CD14-positive monocyte (primary cell): Measurements from ENCODE around the gene AFF3. TPM values are rescaled to one million over a fixed set of nuclear protein-coding genes. Genes with fewer than 3 reads are reported as not detected.
A peak's percentile ranks its signal among the peaks of the same experiment; 100 is the strongest.

Source experiments
- DNase-seq, 3 donors: peaks; one replicate each; pipeline ENCODE4 v3.0.0-alpha.2; 2011 to 2022
- H2AFZ ChIP-seq: 2 replicates; pipeline ENCODE4 v1.6.0; 2012; ENCODE audit warnings: mild to moderate bottlenecking, low read depth, low read length, inconsistent platforms; ENCODE audit not compliant: insufficient read depth, poor library complexity, severe bottlenecking
- H3K27ac ChIP-seq, 2 donors: 1 replicate in 1 of 2; 2 replicates in 1 of 2; pipeline ENCODE4 v1.5.1; 2012 to 2013; ENCODE audit warnings: low read length in 2 of 2, control low read depth in 1 of 2, inconsistent platforms in 1 of 2, low read depth in 1 of 2, mild to moderate bottlenecking in 1 of 2
- H3K27me3 ChIP-seq, 2 donors: one replicate each; pipeline versions ENCODE4 v1.6.0 to v1.6.1; 2011 to 2013; ENCODE audit warnings: low read length in 2 of 2; ENCODE audit not compliant: control insufficient read depth in 2 of 2, insufficient read depth in 2 of 2
- H3K36me3 ChIP-seq, 2 donors: replicated peaks in 1 of 2; 1 replicate in 1 of 2; 2 replicates in 1 of 2; pipeline versions ENCODE4 v1.5.1 to v1.6.1; 2012 to 2013; ENCODE audit warnings: low read length in 2 of 2, control low read depth in 1 of 2, inconsistent platforms in 1 of 2, mild to moderate bottlenecking in 1 of 2; ENCODE audit not compliant: insufficient read depth in 2 of 2, control insufficient read depth in 1 of 2
- H3K4me1 ChIP-seq, 2 donors: 1 replicate in 1 of 2; 2 replicates in 1 of 2; pipeline versions ENCODE4 v1.5.1 to v1.6.1; 2012 to 2013; ENCODE audit warnings: low read length in 2 of 2, control low read depth in 1 of 2, inconsistent platforms in 1 of 2, mild to moderate bottlenecking in 1 of 2, moderate library complexity in 1 of 2; ENCODE audit not compliant: insufficient read depth in 2 of 2, control insufficient read depth in 1 of 2
- H3K4me2 ChIP-seq: replicated peaks from 2 replicates; pipeline ENCODE3; 2012; ENCODE audit warnings: low read length, moderate library complexity, mild to moderate bottlenecking; ENCODE audit not compliant: poor library complexity, severe bottlenecking; ENCODE audit errors: extremely low read depth
- H3K4me3 ChIP-seq, 3 experiments: fragments of 200-600 bp in 1 of 3; sonication (generic) in 1 of 3; replicated peaks in 1 of 3; 1 replicate in 2 of 3; 2 replicates in 1 of 3; pipeline ENCODE4 v1.5.1; 2011 to 2013; ENCODE audit warnings: low read length in 3 of 3, mild to moderate bottlenecking in 3 of 3, control low read depth in 2 of 3, low read depth in 2 of 3, inconsistent platforms in 1 of 3, moderate library complexity in 1 of 3
- H3K79me2 ChIP-seq: 2 replicates; pipeline ENCODE4 v1.6.0; 2012; ENCODE audit warnings: mild to moderate bottlenecking, control low read depth, inconsistent platforms, low read length, moderate library complexity; ENCODE audit not compliant: insufficient read depth
- H3K9ac ChIP-seq: 2 replicates; pipeline ENCODE4 v1.6.0; 2017; ENCODE audit warnings: low read length, mild to moderate bottlenecking; ENCODE audit not compliant: insufficient read depth, poor library complexity, severe bottlenecking
- H3K9me3 ChIP-seq, 2 donors: replicated peaks in 1 of 2; 1 replicate in 1 of 2; 2 replicates in 1 of 2; pipeline versions ENCODE4 v1.5.1 to v1.6.1; 2012 to 2013; ENCODE audit warnings: low read length in 2 of 2, control low read depth in 1 of 2; ENCODE audit not compliant: control insufficient read depth in 1 of 2, insufficient read depth in 1 of 2
- H4K20me1 ChIP-seq: 2 replicates; pipeline ENCODE4 v1.6.0; 2012; ENCODE audit warnings: mild to moderate bottlenecking, low read length, control low read depth, moderate library complexity; ENCODE audit not compliant: insufficient read depth
- H3K27ac Mint-ChIP-seq, 7 donors: one replicate each; pipeline ENCODE4 v1.8.0; 2020; ENCODE audit warnings: mild to moderate bottlenecking in 7 of 7, mixed read lengths in 7 of 7, moderate library complexity in 6 of 7, inconsistent platforms in 2 of 7
- H3K27me3 Mint-ChIP-seq, 3 donors: one replicate each; pipeline ENCODE4 v1.8.0; 2021 to 2022; ENCODE audit warnings: low read depth in 3 of 3, mild to moderate bottlenecking in 3 of 3, mixed read lengths in 3 of 3, moderate library complexity in 3 of 3, inconsistent platforms in 1 of 3
- H3K36me3 Mint-ChIP-seq, 2 donors: one replicate each; pipeline ENCODE4 v1.8.0; 2020; ENCODE audit warnings: mixed read lengths in 2 of 2, inconsistent platforms in 1 of 2, mild to moderate bottlenecking in 1 of 2
- H3K4me1 Mint-ChIP-seq: one replicate; pipeline ENCODE4 v1.8.0; 2020; ENCODE audit warnings: mild to moderate bottlenecking, mixed read lengths
- H3K4me3 Mint-ChIP-seq, 2 donors: one replicate each; pipeline ENCODE4 v1.8.0; 2020; ENCODE audit warnings: mild to moderate bottlenecking in 2 of 2, mixed read lengths in 2 of 2, moderate library complexity in 1 of 2
- H3K9me3 Mint-ChIP-seq, 7 donors: one replicate each; pipeline ENCODE4 v1.8.0; 2020 to 2022; ENCODE audit warnings: mixed read lengths in 7 of 7, mild to moderate bottlenecking in 6 of 7, moderate library complexity in 6 of 7, inconsistent platforms in 2 of 7
- WGBS: methylation state at CpG from one replicate; pipeline ENCODE4 v1.1.5; 2013; ENCODE audit warnings: missing lambda C conversion rate; ENCODE audit not compliant: insufficient coverage; 5-methylcytosine and 5-hydroxymethylcytosine counted together
- intact Hi-C, 2 donors: fragments of 100-400 bp; cut with micrococcal nuclease; formaldehyde crosslinking; loops; one replicate each; pipeline versions ENCODE4 v1.15.0 to v1.15.1; 2023
- polyA plus RNA-seq, 3 donors: library from polyadenylated mRNA; depleted of rRNA in 1 of 3; unstranded in 2 of 3; stranded (reverse) in 1 of 3; fragments of 300-500 nt in 2 of 3; fragments of >200 nt in 1 of 3; fragmentation: Illumina TruSeq in 2 of 3; gene quantifications; 1 replicate in 2 of 3; 2 replicates in 1 of 3; pipeline ENCODE4 v1.2.3, GENCODE V29; 2012 to 2021
- TF ChIP-seq, protein P1 (sequence below): fragments of 200-600 bp; IDR thresholded peaks from one replicate; pipeline ENCODE4 v1.8.0; 2022; ENCODE audit warnings: antibody characterized with exemption, mild to moderate bottlenecking

Gene AFF3
- polyA plus RNA-seq, 3 donors = 0.17 to 4.1 (median 0.49) TPM

DNA sequence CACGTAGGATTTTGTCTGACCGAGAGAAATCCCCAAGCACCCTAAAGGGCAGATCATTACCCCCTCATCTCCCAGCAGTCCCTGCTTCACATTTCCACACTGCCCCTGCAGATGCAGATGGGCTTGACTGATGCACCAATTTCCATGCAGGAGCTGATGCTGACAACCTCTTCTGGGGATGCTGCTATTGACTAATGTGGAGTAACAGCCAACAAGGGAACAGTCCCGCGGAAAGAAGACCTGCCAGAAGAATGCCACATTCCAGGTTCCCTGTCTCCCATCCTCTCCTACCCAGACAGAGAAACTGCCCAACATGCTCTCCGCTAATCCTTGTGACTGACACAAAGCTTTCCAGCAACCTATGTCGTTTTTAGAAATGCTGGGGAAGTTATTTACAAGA is 91.7 kb downstream of the AFF3 start:
- H3K9me3 Mint-ChIP-seq = no peaks in the 10 kb centered on the region
- H3K4me3 ChIP-seq = no peak overlapping the region
- H3K9ac ChIP-seq = no peak overlapping the region
- no peaks in the 10 kb centered on the region for H3K27me3 ChIP-seq
- H3K79me2 ChIP-seq = no peaks in the 10 kb centered on the region
- H2AFZ ChIP-seq = no peak overlapping the region
- H3K4me3 Mint-ChIP-seq = no peak overlapping the region
- H3K4me1 ChIP-seq = peaks cover 6 to 7% of the 10 kb centered on the region in 2 donors
- TF ChIP-seq, protein P1, sequence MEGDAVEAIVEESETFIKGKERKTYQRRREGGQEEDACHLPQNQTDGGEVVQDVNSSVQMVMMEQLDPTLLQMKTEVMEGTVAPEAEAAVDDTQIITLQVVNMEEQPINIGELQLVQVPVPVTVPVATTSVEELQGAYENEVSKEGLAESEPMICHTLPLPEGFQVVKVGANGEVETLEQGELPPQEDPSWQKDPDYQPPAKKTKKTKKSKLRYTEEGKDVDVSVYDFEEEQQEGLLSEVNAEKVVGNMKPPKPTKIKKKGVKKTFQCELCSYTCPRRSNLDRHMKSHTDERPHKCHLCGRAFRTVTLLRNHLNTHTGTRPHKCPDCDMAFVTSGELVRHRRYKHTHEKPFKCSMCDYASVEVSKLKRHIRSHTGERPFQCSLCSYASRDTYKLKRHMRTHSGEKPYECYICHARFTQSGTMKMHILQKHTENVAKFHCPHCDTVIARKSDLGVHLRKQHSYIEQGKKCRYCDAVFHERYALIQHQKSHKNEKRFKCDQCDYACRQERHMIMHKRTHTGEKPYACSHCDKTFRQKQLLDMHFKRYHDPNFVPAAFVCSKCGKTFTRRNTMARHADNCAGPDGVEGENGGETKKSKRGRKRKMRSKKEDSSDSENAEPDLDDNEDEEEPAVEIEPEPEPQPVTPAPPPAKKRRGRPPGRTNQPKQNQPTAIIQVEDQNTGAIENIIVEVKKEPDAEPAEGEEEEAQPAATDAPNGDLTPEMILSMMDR = no peak
- H3K36me3 ChIP-seq = no peaks in the 10 kb centered on the region
- 100% methylated on average over 2 of the region's 6 CpGs for WGBS
- H3K4me2 ChIP-seq = no peak overlapping the region
- H3K4me1 Mint-ChIP-seq = peaks cover 21% of the 10 kb centered on the region
- H3K27me3 Mint-ChIP-seq = peaks cover 0 to 1% (median 0%) of the 10 kb centered on the region in 3 donors
- peaks cover 2 to 10% of the 10 kb centered on the region in 2 donors for H3K36me3 Mint-ChIP-seq
- no peak overlapping the region for H3K27ac ChIP-seq
- H3K9me3 ChIP-seq = no peaks in the 10 kb centered on the region
- DNase-seq = no peak
- no peaks in the 10 kb centered on the region for H4K20me1 ChIP-seq
- intact Hi-C loops = no loop called here
- H3K27ac Mint-ChIP-seq = no peak overlapping the region

DNA sequence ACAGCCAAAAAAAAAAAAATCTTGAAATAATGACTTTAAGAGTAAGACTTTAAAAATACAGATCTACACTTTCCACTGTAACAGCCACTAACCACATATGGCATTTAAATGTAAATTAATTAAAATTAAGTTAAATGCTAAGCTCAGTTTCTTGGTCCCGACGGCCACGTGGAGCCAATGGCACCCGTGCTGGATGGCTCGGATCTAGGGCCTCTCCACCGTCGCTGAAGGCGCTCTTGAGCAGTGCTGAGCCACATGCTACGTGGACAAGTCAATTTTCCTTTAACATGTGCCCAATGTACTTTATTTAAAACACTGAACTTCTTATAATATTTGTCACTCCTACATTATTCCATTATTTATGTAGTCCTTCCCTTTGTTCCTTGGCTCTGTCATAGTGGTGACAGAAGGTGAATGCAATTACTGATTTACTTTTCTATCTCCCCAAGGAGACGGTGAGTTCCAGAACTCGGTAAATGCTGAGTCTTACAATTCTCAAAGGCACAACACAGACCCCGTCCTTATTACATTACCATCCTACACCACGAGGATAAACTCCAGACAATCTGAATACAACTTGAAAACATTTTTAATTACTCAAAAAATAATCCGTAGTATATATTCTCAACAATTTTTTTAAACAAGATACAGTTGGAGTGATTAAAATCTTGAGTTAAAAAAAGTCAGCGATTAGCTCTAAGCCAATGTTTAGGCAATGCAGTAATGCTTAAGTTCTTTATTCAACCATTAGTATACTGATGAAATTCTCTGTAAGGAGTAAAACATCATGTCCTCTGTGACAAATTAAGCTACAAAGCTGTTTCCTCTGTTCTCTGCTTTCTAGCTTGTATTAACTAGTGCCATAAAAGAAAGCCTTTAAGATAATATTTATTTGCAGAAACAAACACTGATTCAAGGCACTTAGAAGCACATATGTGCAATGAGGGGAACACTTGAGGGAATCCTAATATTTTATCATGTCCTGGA is 95.1 kb downstream of the AFF3 start:
- Mint-ChIP-seq H3K4me1 (peaks cover 15% of the 10 kb centered on the region), H3K27me3 (peaks cover 0 to 1% (median 0%) of the 10 kb centered on the region in 3 donors), H3K27ac (peak overlapping the region in 1 of 7 donors; percentile 11), H3K9me3 (no peaks in the 10 kb centered on the region), H3K4me3 (no peak overlapping the region), H3K36me3 (peaks cover 2 to 10% of the 10 kb centered on the region in 2 donors)
- no peak overlapping the region for H3K27ac ChIP-seq
- TF ChIP-seq, protein P1 = no peak
- intact Hi-C loops = no loop called here
- H3K4me3 ChIP-seq = no peak overlapping the region
- H3K27me3 ChIP-seq = no peaks in the 10 kb centered on the region
- H3K4me2 ChIP-seq = no peak overlapping the region
- DNase-seq = no peak
- no peaks in the 10 kb centered on the region for H3K9me3 ChIP-seq
- no peaks in the 10 kb centered on the region for H3K79me2 ChIP-seq
- H4K20me1 ChIP-seq = no peaks in the 10 kb centered on the region
- H3K36me3 ChIP-seq = no peaks in the 10 kb centered on the region
- H3K4me1 ChIP-seq = peaks cover 12% of the 10 kb centered on the region in 2 donors
- H2AFZ ChIP-seq = no peak overlapping the region
- no peak overlapping the region for H3K9ac ChIP-seq
- 98% methylated on average over 7 of the region's 15 CpGs for WGBS
